K562 (cell line): ENCODE results near the gene DDX20. TPM values are rescaled to one million over a fixed set of nuclear protein-coding genes. Genes with fewer than 3 reads are reported as not detected.

Experiments
- AFF4 ChIP-seq: sonication (generic); formaldehyde crosslinking; IDR thresholded peaks from 2 replicates; pipeline ENCODE4 v1.8.0; 2023; ENCODE audit warnings: mild to moderate bottlenecking, missing genetic modification reagents
- BRCA1 ChIP-seq, 2 experiments: fragments of 450-650 bp in 1 of 2; sonication (generic) in 1 of 2; formaldehyde crosslinking in 1 of 2; IDR thresholded peaks; 2 replicates each; pipeline versions ENCODE4 v1.5.0 to v1.6.1; 2017 to 2020; ENCODE audit warnings: mild to moderate bottlenecking in 1 of 2, missing genetic modification reagents in 1 of 2
- CC2D1A ChIP-seq: fragments of 450-650 bp; IDR thresholded peaks from 2 replicates; pipeline ENCODE4 v1.6.1; 2017; ENCODE audit warnings: mild to moderate bottlenecking
- E2F5 ChIP-seq: sonication (generic); formaldehyde crosslinking; IDR thresholded peaks from 2 replicates; pipeline ENCODE4 v1.8.0; 2022; ENCODE audit warnings: mild to moderate bottlenecking, missing genetic modification reagents
- FOXP1 ChIP-seq: sonication (generic); formaldehyde crosslinking; IDR thresholded peaks from 2 replicates; pipeline ENCODE4 v1.8.0; 2022; ENCODE audit warnings: mild to moderate bottlenecking, missing genetic modification reagents
- HDAC2 ChIP-seq: fragments of 450-650 bp; IDR thresholded peaks from 2 replicates; pipeline ENCODE4 v1.6.1; 2016; ENCODE audit warnings: mild to moderate bottlenecking
- HDAC6 ChIP-seq: IDR thresholded peaks from 2 replicates; pipeline ENCODE4 v1.6.1; 2012; ENCODE audit warnings: low read depth, mild to moderate bottlenecking, control low read depth, inconsistent platforms, low read length, moderate library complexity
- LCOR ChIP-seq: sonication (generic); formaldehyde crosslinking; IDR thresholded peaks from 2 replicates; pipeline ENCODE4 v1.8.0; 2022; ENCODE audit warnings: mild to moderate bottlenecking, missing genetic modification reagents
- POLR2AphosphoS5 ChIP-seq: IDR thresholded peaks from 2 replicates; pipeline ENCODE4 v1.6.1; 2011; ENCODE audit warnings: mild to moderate bottlenecking, low read depth, low read length, moderate library complexity; ENCODE audit not compliant: control insufficient read depth, insufficient read depth
- RCOR1 ChIP-seq, 2 experiments: IDR thresholded peaks; 2 replicates each; pipeline ENCODE4 v1.6.1; 2012; ENCODE audit warnings: low read depth in 2 of 2, low read length in 2 of 2, borderline replicate concordance in 1 of 2, improper control_type of control experiment in 1 of 2
- RERE ChIP-seq: sonication (generic); formaldehyde crosslinking; IDR thresholded peaks from 2 replicates; pipeline ENCODE4 v1.8.0; 2023; ENCODE audit warnings: missing genetic modification reagents, mild to moderate bottlenecking, borderline replicate concordance
- SETDB1 ChIP-seq: IDR thresholded peaks from one replicate; pipeline ENCODE4 v1.6.1; 2012; ENCODE audit warnings: low read length, control low read depth, inconsistent platforms
- SREBF1 ChIP-seq: fragments of 150-350 bp; IDR thresholded peaks from 2 replicates; pipeline ENCODE4 v1.6.1; 2014; ENCODE audit warnings: antibody characterized with exemption, low read depth, low read length, borderline replicate concordance
- TBP ChIP-seq: optimal IDR thresholded peaks from 2 replicates; pipeline ENCODE3; 2011; ENCODE audit warnings: low read depth, low read length, improper control_type of control experiment
- YBX1 ChIP-seq: fragments of 450-650 bp; IDR thresholded peaks from 2 replicates; pipeline ENCODE4 v1.7.1; 2016; ENCODE audit warnings: mild to moderate bottlenecking
- ZNF41 ChIP-seq: fragments of 250-450 bp; sonication (Bioruptor Pico); conservative IDR thresholded peaks from 2 replicates; pipeline ENCODE4 v1.4.0; 2020; ENCODE audit warnings: mild to moderate bottlenecking
- polyA plus RNA-seq, 8 experiments: library from polyadenylated mRNA; depleted of rRNA in 4 of 8; stranded (reverse) in 5 of 8; unstranded in 3 of 8; fragments of >200 nt; fragmentation: Nextera tagmentation in 2 of 8; fragmentation: Illumina TruSeq in 1 of 8; extraction: Ambion mirVana in 2 of 8; extraction: Trizol in 1 of 8; gene quantifications; 2 replicates each; pipeline versions ENCODE4 v1.2.1 to v1.2.3, GENCODE V29; 2011 to 2014; ENCODE audit warnings: inconsistent platforms in 1 of 8, missing spikeins in 1 of 8
- total RNA-seq, 7 experiments: library from RNA; depleted of rRNA in 6 of 7; stranded (reverse); fragments of >200 nt in 6 of 7; fragmentation: Illumina TruSeq in 2 of 7; extraction: Trizol in 2 of 7; gene quantifications; 2 replicates each; pipeline versions ENCODE4 v1.2.1 to v1.2.3, GENCODE V29; 2011 to 2021; ENCODE audit warnings: low replicate concordance in 1 of 7

DDX20 gene
- total and polyA plus RNA-seq, 9 of the 15 experiments (the other 6 are each of a cell fraction or from before 2014, with no cell fraction given) = 8.3 to 33.4 (median 24.5) TPM

GRCh38 chr1:111733183-111733991, 22.3 kb upstream of the DDX20 start (continued):
- no peak for TF ChIP-seq RERE (CRISPR knock-in tag)
- no peak for TF ChIP-seq SREBF1
- TF ChIP-seq SETDB1 = no peak
- TF ChIP-seq LCOR (CRISPR knock-in tag) = no peak
- no peak for TF ChIP-seq FOXP1
- TF ChIP-seq YBX1 = no peak
- TF ChIP-seq POLR2AphosphoS5 = no peak
- no peak for TF ChIP-seq ZNF41 (CRISPR knock-in tag)
- no peak for TF ChIP-seq HDAC2
- no peak for TF ChIP-seq BRCA1 (IDR thresholded peaks at IDR 0.05)
- TF ChIP-seq BRCA1 (CRISPR knock-in tag; IDR thresholded peaks at IDR 0.05) = no peak
- no peak for TF ChIP-seq AFF4 (CRISPR knock-in tag)
- TF ChIP-seq CC2D1A = no peak
- TF ChIP-seq HDAC6 = no peak
- TF ChIP-seq TBP = no peak
- TF ChIP-seq RCOR1 (IDR thresholded peaks at IDR 0.05; ENCODE audit: borderline replicate concordance in 1 of 2, low read depth in 2 of 2, low read length in 2 of 2) = peak in 1 of 2 experiments; percentile 52; a peak in 1 of 4 replicates
- TF ChIP-seq E2F5 (CRISPR knock-in tag) = no peak
